MCF 10A (cell line): ENCODE data around the gene ACP2. TPM values are rescaled to one million over a fixed set of nuclear protein-coding genes. Genes with fewer than 3 reads are reported as not detected.
"Not testable (repeated sequence)": the region's sequence is repeated elsewhere in the genome, so short reads cannot be mapped to it uniquely, and the experiment has no call there.

Experiments
- BruUV-seq: library from RNA; stranded (reverse); fragments of 400-500 nt; replicated peaks from 2 replicates; lab custom pipeline; 2021; lab: Mats Ljungman, UMichigan
- CTCF ChIA-PET: fragments of 300-600 bp; sonication (Branson Sonifier 250); formaldehyde crosslinking; extraction: SDS; loops from one replicate; lab custom pipeline; 2021; ENCODE audit warnings: antibody characterized with exemption, inconsistent platforms; lab: Yijun Ruan, JAX
- POLR2A ChIA-PET: fragments of 300-600, 350-650 bp; sonication (Branson Sonifier 250); formaldehyde crosslinking; extraction: SDS; loops from one replicate; lab custom pipeline; 2020; ENCODE audit warnings: antibody characterized with exemption, inconsistent platforms; lab: Yijun Ruan, JAX
- DNase-seq: peaks from one replicate; pipeline ENCODE4 v3.0.0-alpha.2; 2018; ENCODE audit not compliant: unreplicated experiment
- H3K27ac Mint-ChIP-seq: one replicate; pipeline ENCODE4 v1.8.0; 2022; ENCODE audit warnings: mild to moderate bottlenecking, low read depth, mixed read lengths; ENCODE audit not compliant: unreplicated experiment
- H3K27me3 Mint-ChIP-seq: one replicate; pipeline ENCODE4 v1.8.0; 2022; ENCODE audit warnings: mixed read lengths; ENCODE audit not compliant: insufficient read depth, unreplicated experiment
- H3K36me3 Mint-ChIP-seq: one replicate; pipeline ENCODE4 v1.8.0; 2022; ENCODE audit warnings: mild to moderate bottlenecking, moderate library complexity, mixed read lengths; ENCODE audit not compliant: insufficient read depth, unreplicated experiment
- H3K4me1 Mint-ChIP-seq: one replicate; pipeline ENCODE4 v1.8.0; 2022; ENCODE audit warnings: mixed read lengths; ENCODE audit not compliant: insufficient read depth, unreplicated experiment
- H3K4me3 Mint-ChIP-seq: one replicate; pipeline ENCODE4 v1.8.0; 2022; ENCODE audit warnings: mild to moderate bottlenecking, moderate library complexity, mixed read lengths; ENCODE audit not compliant: unreplicated experiment
- H3K9me3 Mint-ChIP-seq: one replicate; pipeline ENCODE4 v1.8.0; 2022; ENCODE audit warnings: mixed read lengths; ENCODE audit not compliant: unreplicated experiment
- CTCF ChIP-seq: fragments of 200-600 bp; IDR thresholded peaks from one replicate; pipeline ENCODE4 v1.8.0; 2022; ENCODE audit warnings: antibody characterized with exemption, mild to moderate bottlenecking; ENCODE audit not compliant: unreplicated experiment
- intact Hi-C: fragments of 100-400 bp; cut with micrococcal nuclease; formaldehyde crosslinking; loops from 2 replicates; pipeline ENCODE4 v1.14.1; 2022
- total RNA-seq: library from RNA; stranded (reverse); gene quantifications from 2 replicates; pipeline ENCODE4 v1.2.3, GENCODE V29; 2022

Gene ACP2
- total RNA-seq, 1 experiment from 2014 or later: 18.7 TPM

GRCh38 chr11:47207459-47207858 lies 41.2 kb downstream of the ACP2 start:
- H3K27me3 Mint-ChIP-seq: no peaks in the 10 kb centered on the region
- intact Hi-C loops: no loop called here
- no peak for DNase-seq
- H3K4me3 Mint-ChIP-seq: no peak overlapping the region
- H3K9me3 Mint-ChIP-seq: no peaks in the 10 kb centered on the region
- ChIA-PET CTCF (interaction anchor here (0.6 to 0.8 kb wide), 2 partner anchors 23 to 52 kb away, joined by 3 to 5 read pairs; no protein-coding TSS in a partner anchor), POLR2A (interaction anchor here (0.9 to 1.7 kb wide), 2 partner anchors 13 to 18 kb away, joined by 5 read pairs; no protein-coding TSS in a partner anchor)
- H3K27ac Mint-ChIP-seq: no peak overlapping the region
- H3K36me3 Mint-ChIP-seq: no peaks in the 10 kb centered on the region
- peaks cover 9% of the 10 kb centered on the region for H3K4me1 Mint-ChIP-seq
- TF ChIP-seq CTCF: no peak
- no TSS peak for BruUV-seq

DNA sequence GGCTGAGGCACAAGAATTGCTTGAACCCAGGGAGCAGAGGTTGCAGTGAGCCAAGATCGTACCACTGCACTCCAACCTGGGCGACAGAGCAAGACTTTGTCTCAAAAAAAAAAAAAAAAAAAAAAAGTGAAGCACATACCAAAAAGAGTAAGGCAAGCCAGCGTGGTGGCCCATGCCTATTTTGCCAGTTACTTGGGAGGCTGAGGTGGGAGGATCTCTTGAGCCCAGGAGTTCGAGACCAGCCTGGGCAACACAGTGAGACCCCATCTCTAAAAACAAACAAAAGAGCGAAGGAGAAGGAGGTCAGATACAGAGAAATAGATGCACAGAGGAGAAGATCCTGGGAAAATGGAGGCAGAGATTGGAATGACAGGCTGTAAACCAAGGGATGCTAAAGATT lies 42.0 kb downstream of the ACP2 start:
- POLR2A ChIA-PET: interaction anchor here (1.7 to 2.4 kb wide), 2 partner anchors 13 to 22 kb away, joined by 5 to 10 read pairs; no protein-coding TSS in a partner anchor
- intact Hi-C loops, H3K4me3 Mint-ChIP-seq, DNase-seq, H3K9me3 Mint-ChIP-seq, H3K27me3 Mint-ChIP-seq, H3K36me3 Mint-ChIP-seq, H3K27ac Mint-ChIP-seq, BruUV-seq, H3K4me1 Mint-ChIP-seq: not testable (repeated sequence)
- CTCF ChIA-PET: interaction anchor here (1.2 to 1.4 kb wide), 2 partner anchors 14 to 28 kb away, joined by 3 read pairs; no protein-coding TSS in a partner anchor

DNA sequence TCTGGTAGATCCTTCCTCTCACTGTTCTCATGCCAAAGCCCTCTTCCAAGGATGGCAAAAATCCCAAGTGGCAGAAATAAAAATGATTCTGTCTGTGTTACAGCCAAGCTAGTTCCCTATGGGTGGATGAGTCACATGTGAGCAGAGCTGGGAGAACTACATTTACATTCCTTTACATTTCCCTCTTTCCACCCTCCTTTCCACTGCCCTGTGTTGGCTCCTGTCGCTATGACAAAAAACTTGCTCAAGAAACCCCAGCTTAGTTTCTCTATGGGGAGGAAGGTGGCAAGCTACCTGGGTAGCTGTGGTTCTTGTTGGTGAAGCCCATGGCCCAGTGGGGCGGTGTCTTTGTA lies 44.0 kb downstream of the ACP2 start:
- no peak for TF ChIP-seq CTCF
- peak overlapping the region; percentile 19 for H3K4me3 Mint-ChIP-seq
- no TSS peak for BruUV-seq
- no peaks in the 10 kb centered on the region for H3K36me3 Mint-ChIP-seq
- DNase-seq: peak; percentile 75
- H3K27me3 Mint-ChIP-seq: no peaks in the 10 kb centered on the region
- peaks cover 9% of the 10 kb centered on the region for H3K4me1 Mint-ChIP-seq
- intact Hi-C loops: no loop called here
- POLR2A ChIA-PET: interaction anchor here (0.6 to 2.8 kb wide), 8 partner anchors 11 to 32 kb away, joined by 3 to 41 read pairs (median 8); partner anchors contain the start of genes ARFGAP2 and DDB2
- H3K27ac Mint-ChIP-seq: peak overlapping the region; percentile 78
- H3K9me3 Mint-ChIP-seq: no peaks in the 10 kb centered on the region
- CTCF ChIA-PET: interaction anchor here (0.7 to 1.8 kb wide), 5 partner anchors 10 to 421 kb away, joined by 3 to 9 read pairs (median 4); partner anchors contain the start of gene DDB2

- intact Hi-C loops: no loop called here
- Mint-ChIP-seq H3K36me3 (no peaks in the 10 kb centered on the region), H3K4me3 (no peak overlapping the region), H3K27ac (no peak overlapping the region), H3K27me3 (no peaks in the 10 kb centered on the region), H3K4me1 (peaks cover 9% of the 10 kb centered on the region), H3K9me3 (no peaks in the 10 kb centered on the region)
- no TSS peak for BruUV-seq
- POLR2A ChIA-PET: interaction anchor here (0.6 to 2.8 kb wide), 5 partner anchors 9 to 55 kb away, joined by 3 to 14 read pairs (median 4); partner anchors contain the start of genes DDB2 and NR1H3
- TF ChIP-seq CTCF: no peak
- DNase-seq: no peak
- CTCF ChIA-PET: interaction anchor here (0.8 to 1.8 kb wide), 3 partner anchors 12 to 213 kb away, joined by 3 to 8 read pairs (median 3); partner anchors contain the start of gene DDB2
Observed at GRCh38 chr11:47202576-47202975, 46.0 kb downstream of the ACP2 start.
